A549 (cell line): ENCODE measurements around the gene SHROOM4. TPM values are rescaled to one million over a fixed set of nuclear protein-coding genes. Genes with fewer than 3 reads are reported as not detected.

ENCODE experiments used
- ATAC-seq, 2 experiments: fragments of 200-7000 bp in 1 of 2; fragments of >200 bp in 1 of 2; cut with Nextera tagmentation in 1 of 2; cut with Tn5 transposase in 1 of 2; 3 replicates each; pipeline versions ENCODE4 v1.8.0 to v1.9.1; 2018 to 2020; ENCODE audit warnings: mild to moderate bottlenecking in 1 of 2, moderate library complexity in 1 of 2
- CTCF ChIA-PET: fragments of 300-600 bp; sonication (Branson Sonifier 250); formaldehyde crosslinking; extraction: SDS; loops from one replicate; lab custom pipeline; 2021; ENCODE audit warnings: antibody characterized with exemption, inconsistent platforms; lab: Yijun Ruan, JAX
- POLR2A ChIA-PET: fragments of 350-600 bp; formaldehyde crosslinking; extraction: SDS; loops from one replicate; lab custom pipeline; 2021; ENCODE audit warnings: antibody characterized with exemption, inconsistent platforms; lab: Yijun Ruan, JAX
- DNase-seq, 2 experiments: peaks; one replicate each; pipeline versions ENCODE4 v3.0.0 to v3.0.0-alpha.2; 2011 to 2016; ENCODE audit warnings: low read depth in 1 of 2, low spot score in 1 of 2
- FAIRE-seq: peaks from 2 replicates; lab custom pipeline; 2011; peaks lifted over from hg19 to GRCh38; lab: Jason Lieb, UNC
- H3K27ac ChIP-seq, 2 experiments: fragments of >200 bp; sonication (Bioruptor Twin); formaldehyde crosslinking; 3 replicates each; pipeline ENCODE4 v1.5.1; 2016 to 2017
- H3K4me1 ChIP-seq: fragments of >200 bp; sonication (Bioruptor Twin); formaldehyde crosslinking; 3 replicates; pipeline ENCODE4 v1.6.1; 2016
- H3K4me2 ChIP-seq: fragments of >200 bp; sonication (Bioruptor Twin); formaldehyde crosslinking; 3 replicates; pipeline ENCODE4 v1.6.1; 2016
- H3K4me3 ChIP-seq: fragments of >200 bp; sonication (Bioruptor Twin); formaldehyde crosslinking; 3 replicates; pipeline ENCODE4 v1.5.1; 2016
- H3K9me3 ChIP-seq: fragments of >200 bp; sonication (Bioruptor Twin); formaldehyde crosslinking; 3 replicates; pipeline ENCODE4 v1.6.1; 2016
- CHD2 ChIP-seq: fragments of 150-350 bp; IDR thresholded peaks from 2 replicates; pipeline ENCODE4 v1.6.1; 2014; ENCODE audit warnings: low read length; ENCODE audit not compliant: partially characterized antibody
- E2F6 ChIP-seq: IDR thresholded peaks from 2 replicates; pipeline ENCODE4 v1.6.1; 2012; ENCODE audit warnings: low read depth, borderline replicate concordance
- EP300 ChIP-seq, 2 experiments: fragments of >200 bp; sonication (Bioruptor Twin); formaldehyde crosslinking; IDR thresholded peaks; 2 replicates in 1 of 2; 3 replicates in 1 of 2; pipeline ENCODE4 v1.6.1; 2016 to 2017
- FOSB ChIP-seq: fragments of 250-450 bp; sonication (Bioruptor Pico); IDR thresholded peaks from 2 replicates; pipeline ENCODE4 v1.5.0; 2020; ENCODE audit warnings: mild to moderate bottlenecking, moderate library complexity
- FOSL2 ChIP-seq, 2 experiments: fragments of 450-650 bp in 1 of 2; fragments of >200 bp in 1 of 2; sonication (Bioruptor Twin) in 1 of 2; formaldehyde crosslinking; IDR thresholded peaks; 2 replicates each; pipeline versions ENCODE4 v1.5.0 to v1.6.1; 2016 to 2020; ENCODE audit warnings: mild to moderate bottlenecking in 1 of 2, moderate library complexity in 1 of 2
- FOXS1 ChIP-seq: fragments of 250-450 bp; sonication (Bioruptor Pico); IDR thresholded peaks from 2 replicates; pipeline ENCODE4 v1.5.0; 2020; ENCODE audit warnings: mild to moderate bottlenecking, moderate library complexity
- HDAC2 ChIP-seq: fragments of 200-600 bp; sonication (generic); IDR thresholded peaks from 2 replicates; pipeline ENCODE4 v1.6.1; 2016
- HEYL ChIP-seq: fragments of 250-450 bp; sonication (Bioruptor Pico); IDR thresholded peaks from 2 replicates; pipeline ENCODE4 v1.8.0; 2021; ENCODE audit warnings: mild to moderate bottlenecking, moderate library complexity
- JUN ChIP-seq, 2 experiments: fragments of >200 bp; sonication (Bioruptor Twin); formaldehyde crosslinking; IDR thresholded peaks; 2 replicates in 1 of 2; 3 replicates in 1 of 2; pipeline ENCODE4 v1.6.1; 2016 to 2017
- KDM5A ChIP-seq: fragments of 200-600 bp; sonication (generic); IDR thresholded peaks from 2 replicates; pipeline ENCODE4 v1.6.1; 2016; ENCODE audit warnings: antibody characterized with exemption, mild to moderate bottlenecking
- MAZ ChIP-seq: fragments of 150-350 bp; IDR thresholded peaks from 2 replicates; pipeline ENCODE4 v1.6.1; 2014; ENCODE audit warnings: antibody characterized with exemption, low read depth, low read length, borderline replicate concordance
- MYC ChIP-seq: IDR thresholded peaks from 2 replicates; pipeline ENCODE4 v1.6.1; 2012; ENCODE audit warnings: mild to moderate bottlenecking, inconsistent platforms, low read length, improper control_type of control experiment, borderline replicate concordance
- NPAS2 ChIP-seq: fragments of 250-450 bp; sonication (Bioruptor Pico); IDR thresholded peaks from 2 replicates; pipeline ENCODE4 v1.8.0; 2022; ENCODE audit warnings: mild to moderate bottlenecking, moderate library complexity, borderline replicate concordance
- NR3C1 ChIP-seq: fragments of >200 bp; sonication (Bioruptor Twin); formaldehyde crosslinking; IDR thresholded peaks from 3 replicates; pipeline ENCODE4 v1.6.1; 2017
- PBX3 ChIP-seq: IDR thresholded peaks from 2 replicates; pipeline ENCODE4 v1.6.1; 2012
- RNF2 ChIP-seq: fragments of 200-600 bp; sonication (generic); IDR thresholded peaks from 2 replicates; pipeline ENCODE4 v1.6.1; 2016; ENCODE audit warnings: low read depth, mild to moderate bottlenecking, antibody characterized with exemption, moderate library complexity, borderline replicate concordance
- SMC3 ChIP-seq: fragments of >200 bp; sonication (Bioruptor Twin); formaldehyde crosslinking; IDR thresholded peaks from 3 replicates; pipeline ENCODE4 v1.6.1; 2018; ENCODE audit warnings: inconsistent platforms
- SREBF2 ChIP-seq: fragments of 450-650 bp; IDR thresholded peaks from 2 replicates; pipeline ENCODE4 v1.6.1; 2014; ENCODE audit warnings: mild to moderate bottlenecking, moderate library complexity
- TP53 ChIP-seq: fragments of 250-450 bp; sonication (Bioruptor Pico); IDR thresholded peaks from 2 replicates; pipeline ENCODE4 v1.5.0; 2021; ENCODE audit warnings: mild to moderate bottlenecking, moderate library complexity
- ZFP36 ChIP-seq: fragments of 450-650 bp; IDR thresholded peaks from 2 replicates; pipeline ENCODE4 v1.6.1; 2014; ENCODE audit warnings: borderline replicate concordance; ENCODE audit not compliant: partially characterized antibody
- WGBS: methylation state at CpG from one replicate; pipeline ENCODE4 v1.1.6; 2017; ENCODE audit errors: missing lambda C conversion rate; 5-methylcytosine and 5-hydroxymethylcytosine counted together
- polyA plus RNA-seq, 4 experiments: library from polyadenylated mRNA; depleted of rRNA in 3 of 4; stranded (reverse); fragments of >200 nt; fragmentation: RNase III in 1 of 4; extraction: RNeasy Plus Mini Kit Qiagen cat#74134 plus additional on column Dnase treatment in 1 of 4; gene quantifications; 2 replicates in 3 of 4; 3 replicates in 1 of 4; pipeline ENCODE4 v1.2.3, GENCODE V29; 2011 to 2017
- TF ChIP-seq, protein P1 (sequence below): fragments of 250-450 bp; sonication (Bioruptor Pico); IDR thresholded peaks from 2 replicates; pipeline ENCODE4 v1.5.0; 2020; ENCODE audit warnings: low read depth, mild to moderate bottlenecking, moderate library complexity
- TF ChIP-seq, protein P2 (sequence below): fragments of >200 bp; sonication (Bioruptor Twin); formaldehyde crosslinking; IDR thresholded peaks from 3 replicates; pipeline ENCODE4 v1.6.1; 2016

SHROOM4 gene
- polyA plus RNA-seq, 2 of the 4 experiments (the other 2 are of a cell fraction): not detected

GRCh38 chrX:50787099-50787498 is 26.9 kb downstream of the SHROOM4 start:
- no peak overlapping the region for H3K4me2 ChIP-seq
- no peaks in the 10 kb centered on the region for H3K4me1 ChIP-seq
- FAIRE-seq (no peak), DNase-seq (no peak), ATAC-seq (no peak)
- WGBS: 0% methylated on average over 2 of the region's 2 CpGs
- no peak for TF ChIP-seq ZFP36
- no peak for TF ChIP-seq PBX3
- no peak for TF ChIP-seq TP53 (CRISPR knock-in tag)
- no peak for TF ChIP-seq HEYL (CRISPR knock-in tag)
- TF ChIP-seq FOSL2 (IDR thresholded peaks at IDR 0.05): no peak
- TF ChIP-seq FOSL2 (CRISPR knock-in tag; IDR thresholded peaks at IDR 0.05): no peak
- no peak for TF ChIP-seq MAZ
- TF ChIP-seq E2F6: no peak
- TF ChIP-seq EP300 (IDR thresholded peaks at IDR 0.05): no peak
- no peaks in the 10 kb centered on the region for H3K9me3 ChIP-seq
- no peak overlapping the region for H3K27ac ChIP-seq
- H3K4me3 ChIP-seq: no peak overlapping the region
- POLR2A ChIA-PET: no interaction called here
- CTCF ChIA-PET: no interaction called here

- ATAC-seq: no peak
- TF ChIP-seq JUN (IDR thresholded peaks at IDR 0.05) (no peak), MYC (no peak), PBX3 (no peak), RNF2 (no peak), FOXS1 (CRISPR knock-in tag) (no peak), SMC3 (no peak), CHD2 (no peak), FOSL2 (IDR thresholded peaks at IDR 0.05) (no peak), FOSL2 (CRISPR knock-in tag; IDR thresholded peaks at IDR 0.05) (no peak), SREBF2 (no peak), KDM5A (no peak), NR3C1 (no peak), NPAS2 (CRISPR knock-in tag) (no peak), FOSB (CRISPR knock-in tag) (no peak), HDAC2 (no peak)
- TF ChIP-seq, protein P1, sequence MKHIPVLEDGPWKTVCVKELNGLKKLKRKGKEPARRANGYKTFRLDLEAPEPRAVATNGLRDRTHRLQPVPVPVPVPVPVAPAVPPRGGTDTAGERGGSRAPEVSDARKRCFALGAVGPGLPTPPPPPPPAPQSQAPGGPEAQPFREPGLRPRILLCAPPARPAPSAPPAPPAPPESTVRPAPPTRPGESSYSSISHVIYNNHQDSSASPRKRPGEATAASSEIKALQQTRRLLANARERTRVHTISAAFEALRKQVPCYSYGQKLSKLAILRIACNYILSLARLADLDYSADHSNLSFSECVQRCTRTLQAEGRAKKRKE (CRISPR knock-in tag): no peak
- TF ChIP-seq, protein P2, sequence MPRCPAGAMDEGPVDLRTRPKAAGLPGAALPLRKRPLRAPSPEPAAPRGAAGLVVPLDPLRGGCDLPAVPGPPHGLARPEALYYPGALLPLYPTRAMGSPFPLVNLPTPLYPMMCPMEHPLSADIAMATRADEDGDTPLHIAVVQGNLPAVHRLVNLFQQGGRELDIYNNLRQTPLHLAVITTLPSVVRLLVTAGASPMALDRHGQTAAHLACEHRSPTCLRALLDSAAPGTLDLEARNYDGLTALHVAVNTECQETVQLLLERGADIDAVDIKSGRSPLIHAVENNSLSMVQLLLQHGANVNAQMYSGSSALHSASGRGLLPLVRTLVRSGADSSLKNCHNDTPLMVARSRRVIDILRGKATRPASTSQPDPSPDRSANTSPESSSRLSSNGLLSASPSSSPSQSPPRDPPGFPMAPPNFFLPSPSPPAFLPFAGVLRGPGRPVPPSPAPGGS: no peak
Measured at GRCh38 chrX:50780144-50780543, 33.9 kb downstream of the SHROOM4 start.

More at GRCh38 chrX:50780144-50780543, 33.9 kb downstream of the SHROOM4 start:
- FAIRE-seq (no peak), DNase-seq (no peak)
- H3K4me1 ChIP-seq: no peaks in the 10 kb centered on the region
- 0% methylated on average over 1 of the region's 1 CpG for WGBS
- ChIA-PET POLR2A (no interaction called here), CTCF (no interaction called here)
- no peaks in the 10 kb centered on the region for H3K9me3 ChIP-seq
- H3K27ac ChIP-seq: no peak overlapping the region
- H3K4me3 ChIP-seq: no peak overlapping the region
- no peak overlapping the region for H3K4me2 ChIP-seq
